HepG2 (cell line): ENCODE measurements around the gene SIRPB2. TPM values are rescaled to one million over a fixed set of nuclear protein-coding genes. Genes with fewer than 3 reads are reported as not detected.

Experiments used
- ATAC-seq: fragments of 200-7000 bp; cut with Tn5 transposase; 3 replicates; pipeline ENCODE4 v1.9.1; 2020; ENCODE audit warnings: mild to moderate bottlenecking, moderate library complexity
- BruUV-seq: library from RNA; stranded (reverse); fragments of 400-500 nt; replicated peaks from 2 replicates; lab custom pipeline; 2021; lab: Mats Ljungman, UMichigan
- CTCF ChIA-PET: fragments of 300-600 bp; formaldehyde crosslinking; extraction: SDS; loops from one replicate; lab custom pipeline; 2021; ENCODE audit warnings: low total read pairs, inconsistent platforms, low intra/inter-chr PET ratio; lab: Yijun Ruan, JAX
- POLR2A ChIA-PET: fragments of 350-600 bp; sonication (Branson Sonifier 250); formaldehyde crosslinking; loops from one replicate; lab custom pipeline; 2020; ENCODE audit warnings: antibody characterized with exemption, inconsistent platforms; lab: Yijun Ruan, JAX
- DNase-seq: peaks from one replicate; pipeline ENCODE4 v3.0.0-alpha.2; 2015; ENCODE audit warnings: low spot score
- FAIRE-seq: peaks from 3 replicates; lab custom pipeline; 2011; peaks lifted over from hg19 to GRCh38; lab: Jason Lieb, UNC
- H2AFZ ChIP-seq: one replicate; pipeline ENCODE4 v1.6.1; 2011; ENCODE audit warnings: low read length, inconsistent platforms
- H3K27ac ChIP-seq: fragments of 300-600 bp; 3 replicates; pipeline ENCODE4 v1.8.0; 2011; ENCODE audit warnings: mixed run types, mild to moderate bottlenecking, mixed read lengths, low read length, inconsistent platforms; ENCODE audit not compliant: insufficient read depth; ENCODE audit errors: extremely low read length
- H3K27me3 ChIP-seq, 2 experiments: fragments of 200-600 bp in 1 of 2; 2 replicates in 1 of 2; 3 replicates in 1 of 2; pipeline versions ENCODE4 v1.6.0 to v1.8.0; 2011; ENCODE audit warnings: low read length in 2 of 2, mild to moderate bottlenecking in 2 of 2, moderate library complexity in 2 of 2, inconsistent platforms in 1 of 2; ENCODE audit not compliant: insufficient read depth in 2 of 2, control insufficient read depth in 1 of 2
- H3K36me3 ChIP-seq, 2 experiments: fragments of 200-600 bp in 1 of 2; replicated peaks in 1 of 2; 2 replicates in 1 of 2; 3 replicates in 1 of 2; pipeline versions ENCODE4 v1.5.1 to v1.8.0; 2011; ENCODE audit warnings: low read length in 2 of 2, inconsistent platforms in 1 of 2; ENCODE audit not compliant: insufficient read depth in 2 of 2, control insufficient read depth in 1 of 2
- H3K4me1 ChIP-seq: 2 replicates; pipeline ENCODE4 v1.5.1; 2012; ENCODE audit warnings: low read length, inconsistent platforms; ENCODE audit not compliant: insufficient read depth
- H3K4me2 ChIP-seq: 2 replicates; pipeline ENCODE4 v1.6.0; 2011; ENCODE audit warnings: low read depth, low read length, inconsistent platforms
- H3K4me3 ChIP-seq, 3 experiments: fragments of 200-600 bp in 1 of 3; sonication (generic), shearing (Covaris generic) in 1 of 3; replicated peaks in 1 of 3; 2 replicates each; pipeline ENCODE4 v1.5.1; 2011 to 2016; ENCODE audit warnings: low read length in 3 of 3, inconsistent platforms in 2 of 3, low read depth in 2 of 3, mild to moderate bottlenecking in 2 of 3, control low read depth in 1 of 3, mixed read lengths in 1 of 3; ENCODE audit not compliant: insufficient read depth in 1 of 3
- H3K79me2 ChIP-seq: one replicate; pipeline ENCODE4 v1.6.1; 2011; ENCODE audit warnings: low read length, inconsistent platforms; ENCODE audit not compliant: insufficient read depth
- H3K9ac ChIP-seq: 2 replicates; pipeline ENCODE4 v1.6.0; 2011; ENCODE audit warnings: mild to moderate bottlenecking, low read depth, low read length, inconsistent platforms; ENCODE audit not compliant: insufficient read depth
- H3K9me3 ChIP-seq: 2 replicates; pipeline ENCODE4 v1.5.1; 2012; ENCODE audit warnings: mild to moderate bottlenecking, low read length
- H4K20me1 ChIP-seq: 2 replicates; pipeline ENCODE4 v1.6.0; 2011; ENCODE audit warnings: inconsistent platforms, mild to moderate bottlenecking, low read length, moderate library complexity; ENCODE audit not compliant: insufficient read depth
- E2F1 ChIP-seq: sonication (generic); formaldehyde crosslinking; IDR thresholded peaks from 2 replicates; pipeline ENCODE4 v1.5.0; 2020; ENCODE audit warnings: missing genetic modification reagents
- FOXO4 ChIP-seq: sonication (generic); formaldehyde crosslinking; conservative IDR thresholded peaks from 2 replicates; pipeline ENCODE4 v1.8.1; 2023; ENCODE audit warnings: missing genetic modification reagents
- HHEX ChIP-seq: IDR thresholded peaks from 2 replicates; pipeline ENCODE4 v1.6.1; 2016; ENCODE audit warnings: control low read depth
- RAD51 ChIP-seq: fragments of 450-650 bp; IDR thresholded peaks from 2 replicates; pipeline ENCODE4 v1.6.1; 2016; ENCODE audit warnings: borderline replicate concordance
- TMF1 ChIP-seq: sonication (generic); formaldehyde crosslinking; IDR thresholded peaks from 2 replicates; pipeline ENCODE4 v1.8.1; 2022; ENCODE audit warnings: low read depth, missing genetic modification reagents
- ZGPAT ChIP-seq: IDR thresholded peaks from 2 replicates; pipeline ENCODE4 v1.6.1; 2016; ENCODE audit warnings: mild to moderate bottlenecking
- ZKSCAN5 ChIP-seq: sonication (generic); formaldehyde crosslinking; IDR thresholded peaks from 2 replicates; pipeline ENCODE4 v1.5.1; 2020; ENCODE audit warnings: mild to moderate bottlenecking, missing genetic modification reagents
- ZNF264 ChIP-seq: sonication (generic); formaldehyde crosslinking; IDR thresholded peaks from 2 replicates; pipeline ENCODE4 v1.4.0; 2020; ENCODE audit warnings: missing genetic modification reagents
- ZNF431 ChIP-seq: sonication (generic); formaldehyde crosslinking; IDR thresholded peaks from 2 replicates; pipeline ENCODE4 v1.9.0; 2022; ENCODE audit warnings: missing genetic modification reagents, low read depth, mild to moderate bottlenecking, borderline replicate concordance
- ZNF576 ChIP-seq: sonication (generic); formaldehyde crosslinking; IDR thresholded peaks from 2 replicates; pipeline ENCODE4 v1.4.0; 2020; ENCODE audit warnings: mild to moderate bottlenecking, missing genetic modification reagents
- ZNF580 ChIP-seq: IDR thresholded peaks from 2 replicates; pipeline ENCODE4 v1.6.1; 2016; ENCODE audit warnings: low read depth, borderline replicate concordance
- ZNF674 ChIP-seq: sonication (generic); formaldehyde crosslinking; IDR thresholded peaks from 2 replicates; pipeline ENCODE4 v1.5.0; 2020; ENCODE audit warnings: low read depth, mild to moderate bottlenecking, missing genetic modification reagents
- ZNF703 ChIP-seq: sonication (generic); formaldehyde crosslinking; IDR thresholded peaks from 2 replicates; pipeline ENCODE4 v1.5.1; 2020; ENCODE audit warnings: missing genetic modification reagents, mild to moderate bottlenecking, moderate library complexity, borderline replicate concordance
- ZNF773 ChIP-seq: sonication (generic); formaldehyde crosslinking; IDR thresholded peaks from 2 replicates; pipeline ENCODE4 v1.4.0; 2020; ENCODE audit warnings: missing genetic modification reagents, borderline replicate concordance
- ZNF782 ChIP-seq: sonication (generic); formaldehyde crosslinking; IDR thresholded peaks from 2 replicates; pipeline ENCODE4 v1.4.0; 2020; ENCODE audit warnings: missing genetic modification reagents, mild to moderate bottlenecking, borderline replicate concordance
- ZNF883 ChIP-seq: sonication (generic); formaldehyde crosslinking; IDR thresholded peaks from 2 replicates; pipeline ENCODE4 v1.5.1; 2020; ENCODE audit warnings: mild to moderate bottlenecking, missing genetic modification reagents; ENCODE audit errors: not compliant biosample characterization
- WGBS: methylation state at CpG from one replicate; pipeline ENCODE4 v1.1.6; 2017; ENCODE audit warnings: low lambda C conversion rate; 5-methylcytosine and 5-hydroxymethylcytosine counted together
- in situ Hi-C: cut with HindIII; loops from 2 replicates; pipeline ENCODE4 v1.10.0; 2017; ENCODE audit warnings: low pct_unique_long_range_greater_than_20kb; ENCODE audit not compliant: extremely low pct_ligation_motif_present
- intact Hi-C: fragments of 100-400 bp; cut with micrococcal nuclease; formaldehyde crosslinking; loops from one replicate; pipeline ENCODE4 v1.10.0; 2022; ENCODE audit not compliant: unreplicated experiment
- polyA plus RNA-seq, 8 experiments: library from polyadenylated mRNA; depleted of rRNA in 3 of 8; stranded (reverse) in 7 of 8; unstranded in 1 of 8; fragments of >200 nt; fragmentation: Illumina TruSeq in 4 of 8; extraction: Trizol in 4 of 8; gene quantifications; 2 replicates each; pipeline versions ENCODE4 v1.2.1 to v1.2.3, GENCODE V29; 2011 to 2016; ENCODE audit warnings: low read depth in 4 of 8, missing spikeins in 1 of 8, mixed read lengths in 1 of 8; ENCODE audit not compliant: insufficient read depth in 1 of 8
- total RNA-seq, 5 experiments: library from RNA; depleted of rRNA; stranded (reverse); fragments of >200 nt; fragmentation: Illumina TruSeq; extraction: Trizol; gene quantifications; 2 replicates each; pipeline ENCODE4 v1.2.3, GENCODE V29; 2016; ENCODE audit warnings: low read depth in 1 of 5

SIRPB2 gene
- total and polyA plus RNA-seq, 2 of the 13 experiments (the other 11 are each of a cell fraction or from before 2014, with no cell fraction given) = not detected

- Histone ChIP-seq H3K27ac (no peak overlapping the region), H3K79me2 (peaks cover 12% of the 10 kb centered on the region), H3K4me3 (no peak overlapping the region), H4K20me1 (no peaks in the 10 kb centered on the region), H3K9me3 (no peaks in the 10 kb centered on the region), H3K27me3 (no peaks in the 10 kb centered on the region), H3K9ac (no peak overlapping the region), H3K4me2 (no peak overlapping the region), H3K36me3 (peaks cover 62 to 96% of the 10 kb centered on the region in 2 experiments), H3K4me1 (peaks cover 7% of the 10 kb centered on the region), H2AFZ (no peak overlapping the region)
- in situ Hi-C loops (no loop called here), intact Hi-C loops (no loop called here)
- ATAC-seq = no peak
- BruUV-seq = no TSS peak
- DNase-seq = no peak
- 93% methylated on average over 5 of the region's 5 CpGs for WGBS
- POLR2A ChIA-PET = no interaction called here
- no peak for FAIRE-seq
- CTCF ChIA-PET = no interaction called here
- TF ChIP-seq ZNF883 (CRISPR knock-in tag) = no peak
- TF ChIP-seq ZGPAT (CRISPR knock-in tag) = no peak
- TF ChIP-seq FOXO4 (CRISPR knock-in tag) = no peak
- TF ChIP-seq HHEX (CRISPR knock-in tag) = no peak
- no peak for TF ChIP-seq RAD51
- no peak for TF ChIP-seq ZNF703 (CRISPR knock-in tag)
- TF ChIP-seq ZNF773 (CRISPR knock-in tag) = no peak
- no peak for TF ChIP-seq ZNF431 (CRISPR knock-in tag)
- TF ChIP-seq ZNF576 (CRISPR knock-in tag) = no peak
- no peak for TF ChIP-seq ZNF264 (CRISPR knock-in tag)
- no peak for TF ChIP-seq ZNF674 (CRISPR knock-in tag)
- no peak for TF ChIP-seq E2F1 (CRISPR knock-in tag)
- TF ChIP-seq ZKSCAN5 (CRISPR knock-in tag) = no peak
- no peak for TF ChIP-seq ZNF580 (CRISPR knock-in tag)
- no peak for TF ChIP-seq ZNF782 (CRISPR knock-in tag)
- no peak for TF ChIP-seq TMF1
Measured at GRCh38 chr20:1456300-1456699, 34.9 kb downstream of the SIRPB2 start.
